HG03039 (cell line): ENCODE data around the gene NINL.
"Not testable (repeated sequence)": the region's sequence is repeated elsewhere in the genome, so short reads cannot be mapped to it uniquely, and the experiment has no call there.

Experiments
- ATAC-seq: cut with Tn5 transposase; IDR thresholded peaks from one replicate; pipeline ENCODE4 v1.9.1; 2021; ENCODE audit warnings: mild to moderate bottlenecking, moderate library complexity; ENCODE audit not compliant: unreplicated experiment

NINL gene

DNA sequence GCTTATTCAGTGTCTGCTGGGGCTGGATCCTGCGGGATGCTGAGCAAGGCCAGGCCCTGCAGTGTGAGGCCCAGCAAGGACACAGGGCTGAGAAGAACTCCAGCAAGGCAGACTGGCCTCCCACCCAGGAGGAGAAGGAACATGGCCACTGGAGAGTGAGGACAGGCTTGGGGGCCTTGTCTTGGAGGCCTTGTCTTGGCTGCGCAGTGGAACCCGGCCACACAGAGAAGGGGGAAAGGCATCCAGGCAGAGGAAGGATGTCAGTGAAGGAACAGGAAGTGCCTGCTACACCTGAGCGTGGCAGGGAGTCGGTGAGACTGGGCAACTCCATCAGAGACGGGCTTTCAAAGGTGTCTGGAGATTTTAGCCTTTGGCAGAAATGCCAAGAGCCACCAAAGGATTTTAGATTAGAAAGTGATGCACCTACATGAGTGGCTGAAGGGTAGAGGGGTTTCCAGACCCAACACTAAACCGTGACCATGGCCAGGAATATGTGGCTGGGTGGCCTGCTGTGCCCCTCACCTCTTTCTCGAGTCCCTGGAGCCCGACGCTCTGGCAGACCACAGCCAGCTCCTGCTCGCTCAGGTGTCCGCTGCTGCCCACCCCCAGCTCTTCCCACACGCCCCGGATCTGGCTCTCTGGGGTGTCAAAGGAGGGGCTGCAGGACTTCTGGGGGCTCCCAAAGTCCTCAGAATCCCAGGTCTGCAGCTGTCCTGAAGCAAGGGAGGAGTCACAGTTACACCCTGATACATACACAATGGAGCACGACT is 80.8 kb downstream of the NINL start:
- no peak for ATAC-seq

- no peak for ATAC-seq
Measured at GRCh38 chr20:25503936-25504335, 81.4 kb downstream of the NINL start.

DNA sequence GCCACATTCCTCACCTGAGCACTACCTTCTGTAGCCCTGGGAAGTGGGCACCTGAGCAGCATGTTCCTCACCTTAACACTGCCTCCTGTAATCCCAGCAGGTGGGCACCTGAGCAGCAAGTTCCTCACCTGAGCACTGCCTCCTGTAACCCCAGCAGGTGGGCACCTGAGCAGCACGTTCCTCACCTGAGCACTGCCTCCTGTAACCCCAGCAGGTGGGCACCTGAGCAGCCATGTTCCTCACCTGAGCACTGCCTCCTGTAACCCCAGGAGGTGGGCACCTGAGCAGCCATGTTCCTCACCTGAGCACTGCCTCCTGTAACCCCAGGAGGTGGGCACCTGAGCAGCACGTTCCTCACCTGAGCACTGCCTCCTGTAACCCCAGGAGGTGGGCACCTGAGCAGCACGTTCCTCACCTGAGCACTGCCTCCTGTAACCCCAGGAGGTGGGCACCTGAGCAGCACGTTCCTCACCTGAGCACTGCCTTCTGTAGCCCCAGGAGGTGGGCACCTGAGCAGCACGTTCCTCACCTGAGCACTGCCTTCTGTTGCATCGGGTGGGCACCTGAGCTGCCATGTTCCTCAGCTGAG is 82.2 kb downstream of the NINL start:
- not testable (repeated sequence) for ATAC-seq

DNA sequence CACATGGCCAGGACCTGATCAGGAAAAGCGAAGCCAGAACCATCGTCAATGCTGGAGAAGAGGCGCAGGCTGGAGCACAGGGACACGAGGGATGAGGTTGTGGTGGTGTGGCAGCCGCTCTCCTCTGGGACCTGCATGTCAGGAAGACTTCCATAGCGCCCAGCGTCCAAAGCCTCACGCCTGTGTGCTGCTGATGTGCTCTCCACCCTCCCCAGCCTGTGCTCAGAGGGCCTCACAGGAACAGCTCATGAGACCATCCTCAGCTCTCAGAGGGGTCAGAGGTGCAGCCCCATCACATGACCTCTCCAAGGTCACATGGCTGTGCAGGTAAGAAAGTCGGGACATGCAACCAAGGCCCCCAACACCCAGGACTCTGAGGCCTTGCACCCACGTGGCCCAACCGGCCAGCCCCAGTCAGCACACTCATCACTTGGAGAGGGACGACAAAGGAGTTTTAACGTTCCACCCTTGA is 84.4 kb downstream of the NINL start:
- ATAC-seq = no peak

DNA sequence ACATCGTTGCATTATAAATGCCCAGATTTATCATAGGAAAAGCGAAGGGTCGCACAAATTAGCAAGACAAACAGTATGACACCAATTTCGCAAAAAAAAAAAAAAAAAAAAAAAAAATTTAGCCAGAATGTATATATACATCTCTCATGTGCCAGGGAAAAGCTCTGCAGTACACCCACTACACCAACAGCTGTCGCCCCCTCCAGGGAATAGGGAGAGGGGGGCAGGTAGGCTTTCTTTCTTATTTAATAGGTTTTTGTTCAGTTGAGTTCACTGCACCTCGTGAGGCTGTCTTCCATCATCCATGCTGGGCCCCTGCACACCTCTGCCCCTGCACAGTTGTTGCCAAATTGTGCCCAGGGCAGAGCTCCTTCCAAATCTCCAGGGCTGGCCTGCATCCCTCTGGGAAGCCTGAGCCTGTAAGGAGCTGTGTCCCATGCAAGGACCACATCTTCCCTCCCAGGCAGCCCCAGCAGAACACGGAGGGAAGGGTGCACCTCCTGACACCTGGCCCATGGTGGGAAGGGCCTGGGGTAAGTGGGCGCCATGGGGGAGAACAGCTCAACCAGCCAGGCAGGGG is 85.4 kb downstream of the NINL start:
- ATAC-seq = no peak

- no peak for ATAC-seq
Measured at GRCh38 chr20:25499031-25499430, 86.3 kb downstream of the NINL start.

GRCh38 chr20:25498280-25498606 is 87.1 kb downstream of the NINL start:
- no peak for ATAC-seq

DNA sequence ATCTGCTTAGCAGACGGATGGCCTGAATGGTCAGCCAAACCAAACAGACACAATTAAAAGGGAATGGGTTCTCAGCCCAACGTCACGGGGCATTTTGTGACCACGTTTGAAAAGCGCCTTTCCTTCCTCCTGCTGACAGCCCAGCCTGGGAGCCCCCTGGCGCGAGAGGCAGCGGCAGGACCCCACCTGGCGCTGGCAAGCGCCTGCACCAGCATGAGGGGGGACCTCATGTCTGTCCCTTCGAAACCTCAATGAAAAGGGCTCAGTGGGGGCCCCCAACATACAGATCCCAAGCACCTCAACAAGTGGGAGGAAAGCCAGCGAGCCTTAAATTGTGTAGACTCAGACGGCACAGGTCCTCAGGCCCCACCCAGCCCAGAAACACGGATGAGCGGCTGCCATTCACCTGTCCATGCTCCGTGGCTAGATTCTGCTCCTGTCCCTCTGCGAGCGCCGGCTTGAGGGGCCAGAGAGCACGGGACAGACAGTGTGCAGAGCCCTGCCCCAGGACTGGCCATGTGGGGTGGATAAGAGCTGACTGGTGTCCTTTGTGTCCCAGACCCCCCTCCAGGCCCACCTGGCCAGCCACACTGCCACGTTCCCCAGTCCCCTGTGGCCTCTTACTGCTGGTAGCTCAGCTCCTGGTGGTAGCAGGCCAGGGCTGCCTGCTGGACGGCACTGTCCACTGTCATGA is 87.6 kb downstream of the NINL start:
- ATAC-seq = no peak

- no peak for ATAC-seq
Measured at GRCh38 chr20:25496968-25497401, 88.3 kb downstream of the NINL start.

GRCh38 chr20:25496165-25496967 is 89.0 kb downstream of the NINL start:
- no peak for ATAC-seq

DNA sequence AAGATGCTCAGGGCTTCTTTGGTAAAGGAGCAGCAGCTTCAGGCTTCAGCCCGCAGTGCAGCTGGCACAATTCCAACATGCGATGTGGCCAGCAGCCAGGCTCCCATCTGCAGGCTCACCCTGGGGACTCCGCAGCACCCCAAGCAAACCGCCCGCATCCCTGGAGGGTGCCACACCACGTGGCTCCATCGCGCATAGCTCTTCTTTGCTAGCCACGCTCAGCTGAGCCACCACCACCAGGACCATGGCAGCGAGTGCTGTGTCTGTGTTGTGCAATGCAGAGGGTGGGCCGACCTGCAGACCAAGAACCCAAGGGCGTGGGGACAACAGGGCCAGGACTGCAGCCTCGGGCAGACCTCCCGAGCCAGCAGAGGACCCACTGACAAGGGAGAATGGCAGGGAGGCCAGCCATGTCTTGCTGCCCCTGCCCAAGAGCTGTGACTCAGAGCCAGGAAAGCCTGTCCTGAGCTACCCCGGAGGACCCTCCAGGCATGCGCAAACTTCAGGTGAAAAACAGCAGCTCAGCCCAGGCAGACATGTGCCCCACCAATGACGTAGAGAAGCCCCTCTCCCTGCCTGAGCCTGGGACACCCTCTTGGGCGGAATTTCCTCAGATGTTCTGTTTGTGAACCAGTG is 90.0 kb downstream of the NINL start:
- no peak for ATAC-seq

GRCh38 chr20:25494506-25495188 is 90.7 kb downstream of the NINL start:
- no peak for ATAC-seq

GRCh38 chr20:25493748-25494505 is 91.4 kb downstream of the NINL start:
- no peak for ATAC-seq

DNA sequence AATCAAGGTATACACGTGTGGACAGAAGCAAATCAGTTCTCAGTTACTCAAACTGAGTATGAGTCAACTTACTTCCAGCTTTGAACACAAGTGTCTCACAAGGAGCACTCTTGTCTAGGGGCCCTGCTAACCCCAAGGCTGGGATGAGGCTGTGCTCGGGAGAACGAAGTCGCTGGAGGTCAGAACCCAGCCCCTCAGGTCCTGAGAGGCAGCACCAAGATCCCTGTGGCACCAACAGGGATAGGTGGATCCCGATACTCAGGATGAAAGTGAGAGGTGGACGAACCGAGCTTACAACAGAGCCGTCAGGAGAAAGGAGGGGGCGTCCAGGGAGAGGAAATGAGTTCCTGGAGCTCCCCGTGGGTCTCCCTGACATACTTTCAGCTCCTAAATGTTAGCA is 92.2 kb downstream of the NINL start:
- ATAC-seq = no peak

DNA sequence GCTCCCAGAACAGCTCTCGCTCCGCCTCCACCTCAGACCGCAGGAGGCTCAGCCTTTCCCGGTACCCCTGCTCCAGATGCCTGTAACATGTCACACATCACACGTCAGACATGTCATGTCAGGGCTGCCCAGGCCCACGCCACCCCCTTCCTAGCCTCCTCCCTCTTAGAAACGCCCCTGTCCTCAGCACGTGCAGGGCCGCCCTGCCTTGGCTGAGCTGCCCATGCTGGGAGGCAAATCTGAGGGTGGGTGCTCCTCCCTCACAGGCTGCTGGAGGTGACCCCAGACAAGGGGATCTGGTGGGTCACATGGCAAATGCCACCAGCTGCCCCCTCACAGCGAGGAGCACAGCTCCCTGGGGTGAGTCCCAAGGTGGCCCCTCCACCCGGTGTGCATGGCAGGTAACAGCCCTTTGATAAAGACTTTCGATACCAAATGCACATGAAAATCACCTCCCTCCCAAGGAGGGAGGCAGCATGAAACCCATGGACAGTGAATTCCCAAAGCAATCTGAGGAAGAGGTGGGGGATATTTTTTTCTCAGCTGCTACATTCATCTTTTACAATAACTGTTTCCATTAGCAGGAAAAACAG is 93.8 kb downstream of the NINL start:
- ATAC-seq = no peak

GRCh38 chr20:25490656-25491445 is 94.5 kb downstream of the NINL start:
- ATAC-seq = no peak

DNA sequence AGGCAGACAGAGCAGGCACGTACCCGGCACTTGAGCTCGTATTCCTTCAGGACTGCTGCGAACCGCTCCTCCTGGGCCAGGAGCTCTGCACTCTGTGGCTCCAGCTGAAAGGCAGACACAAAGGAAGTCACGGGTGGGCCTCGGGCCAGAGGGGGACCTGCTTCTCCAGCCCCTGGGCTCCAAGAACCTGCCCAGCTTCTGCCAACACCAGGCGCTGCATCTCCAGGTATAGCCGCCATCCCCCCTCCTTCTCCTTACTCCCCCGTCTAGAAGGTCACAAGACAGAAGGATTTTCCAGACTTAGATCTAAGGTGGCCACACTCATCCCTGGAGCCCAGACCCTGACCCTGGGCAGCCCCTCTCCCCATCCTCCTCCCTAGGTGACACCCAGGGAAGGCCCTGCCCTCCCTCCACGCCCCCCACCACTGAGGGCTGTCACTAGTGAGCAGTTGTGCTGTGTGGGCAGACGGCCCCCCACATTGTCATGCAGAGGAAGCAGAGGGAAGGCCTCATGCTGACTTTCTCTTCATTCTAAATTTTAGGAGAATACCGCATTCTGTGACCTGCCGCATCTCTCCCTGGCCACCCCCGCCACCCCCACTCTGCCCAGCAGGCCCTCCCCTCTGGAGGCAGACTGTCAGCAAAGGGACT is 96.0 kb downstream of the NINL start:
- no peak for ATAC-seq
